Astrocyte of the spinal cord (primary cell): ENCODE data around the gene CAPN2.

ENCODE experiments used
- DNase-seq: peaks from one replicate; pipeline ENCODE4 v3.0.0; 2011; ENCODE audit warnings: low read depth, low spot score
- H3K4me3 ChIP-seq: 2 replicates; pipeline ENCODE4 v1.5.1; 2011; ENCODE audit warnings: low read depth, mild to moderate bottlenecking, low read length, moderate library complexity
- in situ Hi-C: cut with HindIII; loops from 2 replicates; pipeline ENCODE4 v1.10.0; 2017; ENCODE audit warnings: low sequenced_read_pairs
- TF ChIP-seq, protein P1 (sequence below): IDR thresholded peaks from 2 replicates; pipeline ENCODE4 v1.5.1; 2012; ENCODE audit warnings: low read depth, mild to moderate bottlenecking, low read length, inconsistent platforms

Gene CAPN2

DNA sequence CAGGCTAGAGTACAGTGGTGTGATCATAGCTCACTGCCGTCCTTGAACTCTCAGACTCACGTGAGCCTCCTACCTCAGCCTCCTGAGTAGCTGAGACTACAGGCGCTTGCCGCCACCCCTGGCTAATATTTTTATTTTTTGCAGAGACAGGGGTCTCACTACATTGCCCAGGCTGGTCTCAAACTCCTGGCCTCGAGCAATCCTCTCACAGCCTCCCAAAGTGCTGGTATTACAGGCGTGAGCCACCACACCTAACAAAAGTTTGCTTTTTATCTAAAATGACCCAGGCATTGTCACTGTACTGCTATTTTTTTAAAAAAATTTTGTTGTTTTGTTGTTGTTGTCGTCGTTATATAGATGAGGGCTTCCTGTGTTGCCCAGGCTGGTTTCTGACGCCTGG, 46.4 kb downstream of the CAPN2 start:
- in situ Hi-C loops = no loop called here
- H3K4me3 ChIP-seq = no peak overlapping the region
- TF ChIP-seq, protein P1, sequence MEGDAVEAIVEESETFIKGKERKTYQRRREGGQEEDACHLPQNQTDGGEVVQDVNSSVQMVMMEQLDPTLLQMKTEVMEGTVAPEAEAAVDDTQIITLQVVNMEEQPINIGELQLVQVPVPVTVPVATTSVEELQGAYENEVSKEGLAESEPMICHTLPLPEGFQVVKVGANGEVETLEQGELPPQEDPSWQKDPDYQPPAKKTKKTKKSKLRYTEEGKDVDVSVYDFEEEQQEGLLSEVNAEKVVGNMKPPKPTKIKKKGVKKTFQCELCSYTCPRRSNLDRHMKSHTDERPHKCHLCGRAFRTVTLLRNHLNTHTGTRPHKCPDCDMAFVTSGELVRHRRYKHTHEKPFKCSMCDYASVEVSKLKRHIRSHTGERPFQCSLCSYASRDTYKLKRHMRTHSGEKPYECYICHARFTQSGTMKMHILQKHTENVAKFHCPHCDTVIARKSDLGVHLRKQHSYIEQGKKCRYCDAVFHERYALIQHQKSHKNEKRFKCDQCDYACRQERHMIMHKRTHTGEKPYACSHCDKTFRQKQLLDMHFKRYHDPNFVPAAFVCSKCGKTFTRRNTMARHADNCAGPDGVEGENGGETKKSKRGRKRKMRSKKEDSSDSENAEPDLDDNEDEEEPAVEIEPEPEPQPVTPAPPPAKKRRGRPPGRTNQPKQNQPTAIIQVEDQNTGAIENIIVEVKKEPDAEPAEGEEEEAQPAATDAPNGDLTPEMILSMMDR = no peak
- DNase-seq = no peak

DNA sequence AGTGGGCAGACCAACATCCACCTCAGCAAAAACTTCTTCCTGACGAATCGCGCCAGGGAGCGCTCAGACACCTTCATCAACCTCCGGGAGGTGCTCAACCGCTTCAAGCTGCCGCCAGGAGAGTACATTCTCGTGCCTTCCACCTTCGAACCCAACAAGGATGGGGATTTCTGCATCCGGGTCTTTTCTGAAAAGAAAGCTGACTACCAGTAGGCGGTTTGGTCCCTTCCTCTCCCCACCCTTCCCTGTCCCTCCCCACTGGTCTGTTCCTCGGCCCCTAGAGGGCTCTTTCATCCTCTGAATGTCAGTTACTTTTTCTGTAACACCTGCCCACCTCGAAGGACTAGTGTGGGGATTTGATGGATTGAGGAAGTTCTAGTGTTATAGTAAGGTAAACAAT, 46.9 kb downstream of the CAPN2 start:
- in situ Hi-C loops = no loop called here
- TF ChIP-seq, protein P1 = no peak
- no peak overlapping the region for H3K4me3 ChIP-seq
- DNase-seq = no peak

DNA sequence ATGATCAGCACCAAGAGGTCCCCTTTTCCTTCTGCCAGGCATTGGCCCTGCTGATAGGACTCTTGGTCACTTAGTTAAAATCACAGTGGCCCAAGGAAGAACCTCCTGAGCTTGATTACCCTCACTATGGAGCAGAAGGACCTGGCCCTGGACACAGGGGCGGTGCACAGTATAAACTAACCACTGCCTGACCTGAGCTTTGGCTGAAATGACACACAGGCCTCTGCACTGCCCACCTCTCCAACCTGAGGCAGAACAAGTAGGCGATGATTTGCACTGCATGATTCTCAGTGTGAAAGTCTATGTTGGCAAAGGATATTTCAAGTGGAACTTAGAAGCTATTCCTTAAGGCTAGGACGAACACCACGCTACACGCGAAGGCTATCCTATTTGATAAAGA, 48.5 kb downstream of the CAPN2 start:
- no peak overlapping the region for H3K4me3 ChIP-seq
- in situ Hi-C loops = no loop called here
- no peak for DNase-seq
- TF ChIP-seq, protein P1 = no peak

DNA sequence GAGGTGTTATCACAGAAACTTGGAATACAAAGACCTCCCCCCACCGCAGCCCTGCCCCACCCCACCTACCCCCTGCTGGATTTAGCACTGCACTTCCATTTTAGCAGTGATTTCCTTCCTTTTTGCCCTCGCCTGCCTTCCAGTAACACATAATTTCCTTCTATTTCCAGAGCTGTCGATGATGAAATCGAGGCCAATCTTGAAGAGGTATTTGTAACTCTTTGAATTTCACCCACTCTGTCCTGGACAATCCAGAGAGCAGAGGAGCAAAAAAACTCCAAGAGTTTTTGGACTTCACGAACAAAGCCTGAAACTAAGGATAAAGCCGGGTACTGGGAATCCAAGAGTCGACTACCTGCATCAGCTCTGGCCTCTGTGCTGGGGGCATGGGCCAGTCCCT, 49.1 kb downstream of the CAPN2 start:
- H3K4me3 ChIP-seq = no peak overlapping the region
- in situ Hi-C loops = no loop called here
- TF ChIP-seq, protein P1 = no peak
- DNase-seq = no peak

GRCh38 chr1:223763251-223763650, 50.9 kb downstream of the CAPN2 start:
- DNase-seq = no peak
- TF ChIP-seq, protein P1 = no peak
- in situ Hi-C loops = no loop called here
- H3K4me3 ChIP-seq = no peak overlapping the region

DNA sequence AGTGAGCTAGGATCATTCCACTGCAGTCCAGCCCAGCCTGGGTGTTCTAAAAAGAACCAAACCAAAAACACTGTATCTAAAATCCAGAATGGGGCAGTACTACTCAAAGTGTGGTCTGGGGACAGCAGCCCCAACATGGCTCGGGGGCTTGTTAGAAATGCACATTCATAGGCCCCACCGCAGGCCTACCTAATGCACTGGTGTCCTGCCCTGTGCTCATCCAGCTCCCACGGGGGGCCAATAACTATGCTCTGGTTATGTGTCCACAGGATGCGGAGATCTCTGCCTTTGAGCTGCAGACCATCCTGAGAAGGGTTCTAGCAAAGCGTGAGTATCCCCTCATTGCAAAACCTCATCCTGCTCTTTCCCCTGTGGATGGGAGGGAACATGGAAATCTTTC, 51.5 kb downstream of the CAPN2 start:
- DNase-seq = no peak
- in situ Hi-C loops = no loop called here
- no peak overlapping the region for H3K4me3 ChIP-seq
- TF ChIP-seq, protein P1 = no peak
